D341Med (cell line): ENCODE results near the gene HBA2.
"Not testable (repeated sequence)": the region's sequence is repeated elsewhere in the genome, so short reads cannot be mapped to it uniquely, and the experiment has no call there.

Experiments used
- DNase-seq: peaks from one replicate; pipeline ENCODE4 v3.0.0; 2012; ENCODE audit warnings: low spot score

HBA2 gene

DNA sequence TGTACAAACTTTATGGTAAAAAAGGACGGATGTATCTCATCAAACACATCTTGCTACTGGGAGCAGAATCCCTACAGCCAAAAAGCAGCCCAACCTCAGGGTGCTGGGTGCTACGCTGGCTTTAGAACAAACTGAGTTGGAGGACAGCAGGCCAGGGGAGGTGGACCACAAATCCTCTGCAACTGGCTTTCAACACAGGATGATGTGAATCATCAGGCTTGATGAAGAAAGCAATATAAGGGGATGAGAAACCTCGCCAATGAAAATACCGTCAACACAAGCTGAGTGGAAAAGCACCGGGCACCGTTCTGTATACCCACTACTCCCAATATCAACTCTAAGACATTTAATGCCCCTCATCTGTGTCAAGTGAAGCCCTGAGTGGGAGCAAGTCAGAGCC is 21.8 kb downstream of the HBA2 start:
- DNase-seq, result no peak

- DNase-seq, result no peak
Observed at GRCh38 chr16:200388-200787, 27.7 kb downstream of the HBA2 start.

DNA sequence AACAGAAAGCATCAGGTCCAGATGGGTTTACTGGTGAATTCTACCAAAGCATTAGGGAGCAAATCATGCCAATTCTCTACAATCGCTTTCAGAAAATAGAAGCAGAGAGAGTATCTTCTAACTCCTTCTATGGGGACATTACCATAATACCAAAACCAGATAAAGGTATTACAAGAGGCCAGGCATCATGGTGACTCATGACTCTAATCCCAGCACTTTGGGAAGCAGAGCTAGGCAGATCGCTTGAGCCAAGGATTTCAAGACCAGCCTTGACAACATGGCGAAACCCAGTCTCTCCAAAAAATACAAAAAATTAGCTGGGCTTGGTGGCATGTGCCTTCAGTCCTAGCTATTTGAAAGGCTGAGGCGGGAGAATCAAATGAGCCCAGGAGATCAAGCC is 30.6 kb downstream of the HBA2 start:
- DNase-seq, result no peak

GRCh38 chr16:204046-204445 is 31.4 kb downstream of the HBA2 start:
- not testable (repeated sequence) for DNase-seq

- not testable (repeated sequence) for DNase-seq
Observed at GRCh38 chr16:209359-209758, 36.7 kb downstream of the HBA2 start.

- DNase-seq, result not testable (repeated sequence)
Observed at GRCh38 chr16:211631-212180, 39.0 kb downstream of the HBA2 start.

- no peak for DNase-seq
Observed at GRCh38 chr16:212999-213398, 40.3 kb downstream of the HBA2 start.

GRCh38 chr16:220021-220420 is 47.3 kb downstream of the HBA2 start:
- no peak for DNase-seq
